HG03354 (cell line): ENCODE data around the gene COL26A1.
"Not testable (repeated sequence)": the region's sequence is repeated elsewhere in the genome, so short reads cannot be mapped to it uniquely, and the experiment has no call there.

ENCODE experiments used
- ATAC-seq: cut with Tn5 transposase; IDR thresholded peaks from one replicate; pipeline ENCODE4 v1.9.1; 2021; ENCODE audit warnings: mild to moderate bottlenecking; ENCODE audit not compliant: unreplicated experiment, poor library complexity, severe bottlenecking

Gene COL26A1

DNA sequence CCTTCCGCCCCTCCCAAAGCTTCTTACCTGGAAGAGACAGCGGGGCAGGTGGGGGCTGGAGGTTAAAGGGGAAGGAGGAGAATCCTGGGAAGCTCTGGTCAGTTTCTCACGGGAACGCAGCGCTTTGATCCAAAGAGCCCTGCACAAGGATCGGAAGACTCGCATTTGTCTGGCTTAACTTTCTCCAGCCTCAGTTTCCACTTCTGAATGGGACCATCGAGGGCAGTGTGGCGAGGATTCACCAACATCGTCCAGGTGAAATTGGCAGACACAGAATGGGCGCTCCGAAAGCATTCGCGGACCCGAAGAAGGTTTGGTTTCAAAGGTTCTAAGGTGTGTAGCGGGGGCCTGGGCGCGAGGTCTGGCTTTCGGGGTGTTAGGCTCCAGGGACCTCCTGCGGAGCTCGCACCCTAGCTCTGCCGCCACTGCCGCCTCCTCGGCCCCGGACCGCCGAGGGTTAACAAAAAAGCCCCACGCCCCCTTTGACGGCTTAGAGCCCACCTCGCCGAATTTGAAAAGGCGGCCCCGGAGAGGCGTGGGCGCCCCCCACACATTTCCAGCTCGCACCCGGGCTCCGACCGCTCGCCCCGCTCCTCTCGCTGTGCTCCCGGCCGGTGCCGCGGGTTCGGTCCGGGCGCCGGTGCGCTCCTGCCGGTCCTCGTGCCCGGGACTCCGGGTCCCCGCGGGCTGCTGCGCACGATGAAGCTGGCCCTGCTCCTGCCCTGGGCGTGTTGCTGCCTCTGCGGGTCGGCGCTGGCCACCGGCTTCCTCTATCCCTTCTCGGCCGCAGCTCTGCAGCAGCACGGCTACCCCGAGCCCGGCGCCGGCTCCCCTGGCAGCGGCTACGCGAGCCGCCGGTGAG lies at the start of gene COL26A1:
TSS of gene COL26A1 (plus strand) at position 542 of the 862 bp plus-strand sequence. CDS start at position 700, 158 bp downstream.
- no peak for ATAC-seq

DNA sequence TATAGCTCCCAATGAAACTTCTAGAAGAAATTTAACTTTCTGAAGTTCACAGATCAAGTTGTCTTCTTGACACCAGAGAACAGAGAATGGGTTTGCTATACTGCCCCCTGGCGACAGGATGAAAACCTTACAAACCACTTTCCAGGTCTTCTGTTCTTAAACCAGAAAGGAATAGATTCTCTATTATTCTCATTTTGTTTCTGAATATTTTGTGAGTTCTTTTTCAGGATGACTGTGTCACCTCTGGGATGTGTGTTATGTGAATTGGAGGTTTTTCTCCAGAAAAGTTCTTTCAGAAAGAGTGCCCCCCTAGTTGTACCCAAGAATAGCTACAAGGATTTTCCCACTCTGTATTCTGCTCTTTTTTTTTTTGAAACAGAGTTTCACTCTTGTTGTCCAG lies 47.3 kb upstream of the COL26A1 start:
- no peak for ATAC-seq

DNA sequence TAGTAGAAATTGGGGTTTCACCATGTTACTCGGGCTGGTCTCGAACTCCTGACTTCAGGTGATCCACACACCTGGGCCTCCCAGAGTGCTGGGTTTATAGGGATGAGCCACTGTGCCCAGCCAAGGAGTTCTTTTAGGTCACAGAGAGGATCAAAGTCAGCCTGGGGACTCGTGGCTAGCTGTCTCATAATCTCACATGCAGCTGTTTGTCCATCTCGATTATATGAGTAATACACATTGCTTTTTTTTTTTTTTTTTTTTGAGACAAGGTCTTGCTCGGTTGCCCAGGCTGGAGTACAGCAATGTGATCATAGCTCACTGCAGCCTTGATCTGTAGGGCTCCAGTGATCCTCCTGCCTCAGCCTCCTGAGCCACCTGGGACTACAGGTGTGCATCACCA lies 43.3 kb upstream of the COL26A1 start:
- ATAC-seq = no peak

DNA sequence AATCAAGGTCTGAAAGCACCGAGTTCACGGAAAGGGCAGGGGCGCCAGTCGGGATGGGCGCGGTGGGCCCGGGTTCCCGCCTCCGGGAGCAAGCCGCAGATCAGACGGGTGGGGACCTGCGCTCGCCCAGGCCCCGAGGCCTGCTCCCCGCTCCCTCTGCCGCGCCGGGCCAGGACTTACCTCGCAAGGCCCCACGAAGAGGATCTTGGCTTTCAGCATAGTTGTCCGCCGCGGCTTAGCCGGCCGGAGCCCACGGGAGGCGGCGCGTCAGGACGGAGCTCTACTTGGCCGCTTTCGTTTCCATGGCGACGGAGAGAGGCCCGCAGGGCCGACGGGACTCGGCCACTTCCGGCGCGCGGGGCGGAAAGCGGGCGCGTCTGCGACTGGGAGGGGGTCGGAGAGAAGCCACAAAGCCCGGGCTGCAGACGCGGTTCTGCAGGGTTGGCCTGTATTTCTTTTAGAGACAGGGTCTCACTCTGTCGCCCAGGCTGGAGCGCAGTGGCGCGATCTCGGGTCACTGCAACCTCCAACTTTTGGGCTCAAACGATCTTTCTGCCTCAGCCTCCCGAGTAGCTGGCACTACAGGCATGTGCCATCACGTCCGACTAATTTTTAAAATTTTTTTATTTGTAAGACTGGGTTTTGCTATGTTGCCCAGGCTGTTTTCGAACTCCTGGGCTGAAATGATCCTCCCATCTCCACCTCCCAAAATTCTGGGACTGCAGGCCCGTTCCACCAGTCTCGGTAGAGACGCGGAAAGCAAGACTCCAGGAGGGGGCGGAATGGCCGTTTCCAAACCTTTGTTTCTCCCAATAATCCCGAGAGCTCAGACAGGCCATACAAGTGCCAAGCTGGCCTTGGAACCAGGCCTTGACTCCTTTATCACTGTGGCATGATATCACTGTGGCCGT lies 40.9 kb upstream of the COL26A1 start, which contains the start of gene IFT22:
TSS of gene IFT22 (minus strand) at position 322 of the 911 bp plus-strand sequence. CDS start at position 219, 103 bp downstream.
- ATAC-seq = peak; percentile 98

DNA sequence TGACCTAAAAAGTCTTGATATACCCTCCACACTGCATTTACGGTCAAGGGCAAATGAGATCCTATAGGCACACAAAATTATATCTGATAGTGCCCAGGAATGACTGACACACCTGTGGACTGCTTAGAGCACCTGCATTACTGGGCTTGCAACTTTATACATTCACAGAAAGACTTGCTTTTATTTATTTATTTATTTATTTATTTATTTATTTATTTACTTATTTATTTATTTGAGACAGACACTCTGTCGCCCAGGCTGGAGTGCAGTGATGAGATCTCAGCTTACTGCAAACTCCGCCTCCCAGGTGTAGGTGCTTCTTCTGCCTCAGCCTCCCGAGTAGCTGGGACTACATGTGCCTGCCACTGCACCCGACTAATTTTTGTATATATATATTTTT lies 34.5 kb upstream of the COL26A1 start:
- no peak for ATAC-seq

DNA sequence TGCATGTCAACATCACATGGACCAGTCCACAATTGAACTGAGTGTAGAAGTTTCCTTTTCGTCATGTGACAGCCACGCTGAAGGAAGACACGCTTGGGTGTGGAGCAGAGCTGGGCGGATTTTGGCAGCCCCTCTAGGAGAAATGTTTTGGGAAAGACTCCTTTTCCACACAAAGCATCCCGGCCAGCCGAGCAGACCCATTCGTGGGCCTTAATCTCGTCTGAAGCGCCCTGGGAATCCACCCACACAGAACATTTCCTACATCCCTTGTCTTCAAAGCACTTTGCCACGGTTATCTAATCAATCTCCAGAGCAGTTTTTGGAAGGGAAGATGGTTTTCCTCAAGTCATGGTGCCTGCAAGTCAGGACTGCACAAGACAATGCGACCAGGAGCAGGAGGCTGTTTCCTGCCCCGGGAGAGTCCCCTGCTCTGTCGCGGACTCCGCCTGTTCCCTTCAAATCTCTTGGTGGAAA lies 32.6 kb upstream of the COL26A1 start:
- ATAC-seq = no peak

DNA sequence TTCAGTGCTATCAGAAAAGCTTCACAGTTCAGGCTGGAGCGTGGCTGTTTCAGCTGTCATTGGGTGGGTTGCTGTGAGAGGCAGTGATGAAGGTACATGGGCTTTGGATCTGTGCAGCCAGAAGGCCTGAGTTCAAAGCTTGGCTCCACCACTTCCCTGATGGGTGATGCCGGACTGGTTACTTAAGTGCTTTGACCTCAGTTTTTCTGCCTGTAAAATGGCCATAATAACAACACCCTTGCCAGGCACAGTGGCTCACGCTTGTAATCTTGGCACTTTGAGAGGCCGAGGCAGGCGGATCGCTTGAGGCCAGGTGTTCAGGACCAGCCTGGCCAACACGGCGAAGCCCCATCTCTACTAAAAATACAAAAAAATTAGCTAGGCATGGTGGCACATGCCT lies 30.6 kb upstream of the COL26A1 start:
- no peak for ATAC-seq

DNA sequence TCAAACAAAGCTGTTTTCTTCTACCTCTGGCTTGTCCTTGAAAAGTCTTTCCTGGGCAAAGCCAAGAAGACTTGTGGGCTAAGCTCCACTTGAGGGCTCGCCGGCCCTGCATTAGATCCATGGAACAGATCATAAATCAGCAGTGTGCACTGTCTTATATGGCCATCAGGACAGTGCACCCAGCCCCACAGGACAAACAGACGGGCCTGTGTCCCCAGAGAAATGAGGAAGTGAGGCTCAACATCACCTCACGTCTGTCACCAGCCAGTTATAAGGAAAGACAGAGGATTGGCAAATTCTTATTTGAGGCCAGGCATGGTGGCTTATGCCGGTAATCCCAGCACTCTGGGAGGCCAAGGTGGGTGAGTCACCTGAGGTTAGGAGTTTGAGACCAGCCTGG lies 28.8 kb upstream of the COL26A1 start:
- no peak for ATAC-seq

DNA sequence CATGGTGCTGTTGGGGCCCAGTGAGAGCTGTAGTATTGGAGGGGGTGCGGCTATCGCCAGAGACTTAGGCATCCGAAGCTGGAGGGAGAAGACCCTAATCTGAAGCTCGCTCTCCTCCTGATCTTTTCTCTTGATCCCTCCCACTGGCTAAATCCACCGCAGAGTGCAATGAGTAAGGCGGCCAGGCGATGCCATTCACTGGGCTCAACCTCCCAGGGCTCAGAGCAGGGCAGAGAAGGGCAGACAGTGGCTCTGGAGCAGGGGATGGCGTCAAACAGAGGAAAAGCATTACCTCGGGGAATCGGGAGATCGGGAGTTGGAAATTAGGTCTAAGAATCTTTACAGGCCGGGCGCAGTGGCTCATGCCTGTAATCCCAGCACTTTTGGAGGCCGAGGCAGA lies 22.3 kb upstream of the COL26A1 start:
- ATAC-seq = no peak

DNA sequence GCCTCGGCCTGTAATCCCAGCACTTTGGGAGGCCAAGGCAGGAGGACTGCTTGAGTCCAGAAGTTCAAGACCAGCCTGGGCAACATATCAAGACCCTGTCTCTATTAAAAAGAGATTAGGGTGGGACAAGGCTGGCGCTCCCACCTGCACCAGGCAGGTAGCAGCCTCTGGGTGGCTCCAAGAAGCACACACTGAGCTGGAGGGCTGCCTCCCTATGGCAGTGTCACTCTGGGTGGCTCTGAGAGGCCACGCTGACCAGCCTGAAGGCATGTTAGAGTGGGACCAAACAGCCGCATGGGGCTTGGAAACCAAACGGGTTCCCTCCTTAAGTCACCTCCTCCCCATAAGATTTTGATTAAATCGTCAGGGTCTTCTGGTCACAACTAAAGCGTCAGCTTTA lies 19.8 kb upstream of the COL26A1 start:
- ATAC-seq = no peak

DNA sequence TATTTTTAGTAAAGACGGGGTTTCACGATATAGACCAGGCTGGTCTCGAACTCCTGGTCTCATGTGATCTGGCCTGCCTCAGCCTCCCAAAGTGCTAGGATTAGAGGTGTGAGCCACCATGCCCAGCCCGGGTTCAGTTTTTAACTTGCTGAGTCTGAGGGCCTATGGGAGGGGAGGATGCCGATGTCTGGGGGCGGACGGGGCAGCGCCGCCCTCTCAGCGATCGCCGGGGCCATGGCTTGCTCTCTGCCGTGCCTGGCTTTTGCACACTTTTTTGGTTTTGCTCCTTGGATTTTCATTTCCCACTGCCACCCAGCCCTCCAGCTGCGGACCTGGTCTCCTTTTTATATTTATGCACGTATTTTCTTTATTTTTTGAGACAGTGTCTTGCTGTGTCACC lies 15.2 kb upstream of the COL26A1 start:
- ATAC-seq = no peak

DNA sequence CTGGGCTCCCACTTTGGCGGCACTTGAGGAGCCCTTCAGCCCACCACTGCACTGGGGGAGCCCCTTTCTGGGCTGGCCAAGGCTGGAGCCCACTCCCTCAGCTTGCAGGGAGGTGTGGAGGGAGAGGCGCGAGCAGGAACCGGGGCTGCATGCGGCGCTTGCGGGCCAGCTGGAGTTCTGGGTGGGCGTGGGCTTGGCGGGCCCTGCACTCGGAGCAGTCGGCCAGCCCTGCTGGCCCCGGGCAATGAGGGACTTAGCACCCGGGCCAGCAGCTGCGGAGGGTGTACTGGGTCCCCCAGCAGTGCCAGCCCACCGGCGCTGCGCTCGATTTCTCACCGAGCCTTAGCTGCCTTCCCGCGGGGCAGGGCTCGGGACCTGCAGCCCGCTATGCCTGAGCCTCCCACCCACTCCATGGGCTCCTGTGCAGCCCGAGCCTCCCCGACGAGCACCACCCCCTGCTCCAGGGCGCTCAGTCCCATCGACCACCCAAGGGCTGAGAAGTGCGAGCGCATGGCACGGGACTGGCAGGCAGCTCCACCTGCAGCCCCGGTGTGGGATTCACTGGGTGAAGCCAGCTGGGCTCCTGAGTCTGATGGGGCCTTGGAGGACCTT lies 14.1 kb upstream of the COL26A1 start:
- not testable (repeated sequence) for ATAC-seq

DNA sequence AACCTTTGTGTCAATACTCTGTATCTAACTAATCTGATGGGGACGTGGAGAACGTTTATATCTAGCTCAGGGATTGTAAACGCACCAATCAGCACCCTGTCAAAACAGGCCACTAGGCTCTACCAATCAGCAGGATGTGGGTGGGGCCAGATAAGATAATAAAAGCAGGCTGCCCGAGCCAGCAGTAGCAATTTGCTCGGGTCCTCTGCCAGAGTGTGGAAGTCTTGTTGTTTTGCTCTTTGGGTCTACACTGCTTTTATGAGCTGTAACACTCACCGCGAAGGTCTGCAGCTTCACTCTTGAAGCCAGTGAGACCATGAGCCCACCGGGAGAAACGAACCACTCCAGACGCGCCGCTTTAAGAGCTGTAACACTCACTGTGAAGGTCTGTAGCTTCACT lies 13.4 kb upstream of the COL26A1 start:
- ATAC-seq = not testable (repeated sequence)

DNA sequence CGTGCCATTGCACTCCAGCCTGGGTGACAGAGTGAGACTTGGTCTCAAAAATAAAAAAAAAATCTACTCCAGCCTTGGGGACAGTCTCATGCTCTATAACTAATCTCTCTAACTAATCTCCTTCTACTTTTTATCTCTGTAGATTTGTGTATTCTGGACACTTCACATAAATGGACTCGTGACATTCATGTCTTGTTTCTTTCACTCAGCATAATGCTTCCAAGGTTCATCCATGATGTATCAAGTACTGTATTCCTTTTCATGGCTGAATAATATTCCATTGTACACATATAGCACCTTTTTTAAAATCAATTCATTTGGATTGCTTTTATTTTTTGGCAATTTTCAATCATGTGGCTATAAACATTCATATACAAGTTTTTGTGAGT lies 9.8 kb upstream of the COL26A1 start:
- no peak for ATAC-seq

DNA sequence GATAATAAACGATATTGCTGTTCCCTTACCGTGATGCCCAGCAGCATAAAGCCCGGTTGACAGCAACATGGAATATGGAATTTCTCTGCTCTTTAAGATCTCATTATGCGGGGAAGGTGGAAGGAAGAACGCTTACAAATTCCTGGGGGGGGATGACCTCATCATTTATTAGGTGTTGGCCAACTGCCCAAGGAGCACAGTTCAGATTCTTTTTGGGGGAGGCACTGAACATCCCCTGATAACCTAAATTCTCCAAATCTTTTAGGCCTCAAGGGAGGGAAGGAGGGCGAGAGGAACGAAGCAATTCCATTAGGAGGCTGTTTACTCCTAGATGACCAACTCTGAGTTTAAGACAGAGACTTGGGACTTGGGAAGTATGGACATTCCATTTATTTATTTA lies 5.2 kb upstream of the COL26A1 start:
- no peak for ATAC-seq

DNA sequence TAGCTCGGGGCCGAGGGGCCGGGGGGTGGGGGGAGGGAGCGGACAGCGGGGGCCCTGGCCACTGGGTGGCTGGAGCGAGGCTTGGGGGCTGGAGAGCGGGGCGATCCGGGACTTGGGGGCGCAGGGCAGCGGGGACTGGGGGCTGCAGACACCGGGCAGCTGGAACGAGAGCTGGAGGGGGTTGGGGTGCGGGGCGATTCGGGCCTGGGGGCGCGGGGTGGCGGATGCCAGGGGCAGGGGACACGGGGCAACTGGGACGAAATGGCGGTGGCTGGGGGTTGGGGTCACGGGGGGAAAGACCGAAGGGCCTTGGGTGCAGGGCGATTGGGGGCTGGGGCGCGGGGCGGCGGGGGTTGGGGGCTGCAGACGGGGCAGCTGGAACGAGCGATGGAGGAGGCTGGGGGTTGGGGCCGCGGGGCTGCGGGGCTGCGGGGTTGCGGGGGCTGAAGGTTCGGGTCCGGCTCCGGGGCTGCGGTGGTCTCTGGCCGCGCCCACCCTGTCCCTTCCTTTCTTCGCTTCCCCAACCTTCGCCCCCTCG lies 590 bp downstream of the COL26A1 start:
- no peak for ATAC-seq

DNA sequence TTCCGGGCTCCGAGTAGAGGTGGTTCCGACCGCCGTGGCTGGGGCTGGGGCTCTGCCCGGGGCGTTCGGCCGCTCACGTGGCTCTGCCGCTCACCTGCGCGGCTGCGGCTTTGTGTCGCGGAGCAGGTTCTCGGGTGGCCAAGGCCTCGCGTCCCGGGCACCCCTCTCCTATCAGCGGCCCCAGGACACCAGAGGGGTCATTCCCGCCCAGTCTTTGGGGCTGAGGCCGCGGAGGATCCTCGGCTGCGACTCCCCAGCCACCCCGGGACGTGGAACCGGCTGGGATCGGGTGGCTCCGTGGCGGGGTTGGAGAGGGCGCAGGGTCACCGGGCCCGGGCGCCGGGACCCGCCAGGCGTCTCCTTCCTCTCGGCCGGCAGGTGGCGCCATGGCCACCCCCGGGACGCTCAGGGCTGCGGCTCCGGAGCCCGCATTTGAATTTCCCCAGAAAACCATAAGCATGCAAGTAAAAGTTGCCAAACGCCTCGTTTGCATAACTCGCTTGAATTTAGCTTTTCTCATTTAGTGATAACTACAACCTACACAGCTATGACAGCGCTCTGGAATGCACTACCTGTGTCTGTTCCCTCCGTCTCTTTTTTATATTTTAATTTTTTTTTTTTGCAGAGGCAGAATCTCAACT lies 1.2 kb downstream of the COL26A1 start:
- peak; percentile 66 for ATAC-seq

DNA sequence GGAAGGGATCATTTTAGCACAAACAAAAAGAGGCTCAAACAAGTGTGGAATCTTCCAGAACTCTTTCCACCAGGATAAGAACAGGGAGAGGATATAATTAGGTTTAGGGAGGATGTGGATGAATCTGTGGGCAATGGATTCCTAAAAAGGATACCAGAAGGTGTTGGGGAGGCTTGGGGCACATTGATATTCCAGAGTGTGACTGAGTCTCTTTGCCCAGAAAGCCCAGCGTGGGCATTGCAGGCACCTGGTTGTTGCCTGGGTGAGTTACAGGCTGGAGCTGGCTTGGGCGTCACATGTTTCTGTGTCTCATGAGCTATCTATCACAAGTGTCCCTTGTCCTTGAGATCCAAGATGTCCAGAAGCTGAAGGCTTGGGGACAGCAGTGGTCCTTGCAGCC lies 3.3 kb downstream of the COL26A1 start:
- ATAC-seq = no peak

DNA sequence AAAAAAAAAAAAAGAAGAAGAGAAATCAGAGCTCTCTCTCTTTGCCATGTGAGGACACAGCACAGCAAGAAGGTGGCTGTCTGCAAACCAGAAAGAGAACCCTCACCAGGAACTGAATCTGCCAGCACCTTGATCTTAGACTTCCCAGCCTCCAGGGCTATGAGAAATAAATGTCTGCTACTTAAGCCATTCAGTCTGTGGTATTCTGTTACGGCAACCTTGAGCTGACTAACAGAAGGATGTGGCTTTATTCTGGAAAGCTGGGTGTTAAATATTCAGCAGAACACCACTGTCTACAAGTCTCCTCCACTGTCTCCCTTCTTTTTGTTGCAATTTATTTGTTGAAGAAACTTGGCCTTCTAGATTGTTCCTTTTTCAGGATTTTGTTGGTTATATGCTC lies 5.0 kb downstream of the COL26A1 start:
- no peak for ATAC-seq
